Measurements from ENCODE around the gene ZFAND2B. TPM values are rescaled to one million over a fixed set of nuclear protein-coding genes. Genes with fewer than 3 reads are reported as not detected.

The ZFAND2B gene
- total RNA-seq, 1 experiment from 2014 or later: 19.5 TPM

GRCh38 chr2:219245148-219245898, 38.7 kb downstream of the ZFAND2B start, which contains the start of the genes GLB1L and STK16 (continued):
- TF ChIP-seq, protein P1, sequence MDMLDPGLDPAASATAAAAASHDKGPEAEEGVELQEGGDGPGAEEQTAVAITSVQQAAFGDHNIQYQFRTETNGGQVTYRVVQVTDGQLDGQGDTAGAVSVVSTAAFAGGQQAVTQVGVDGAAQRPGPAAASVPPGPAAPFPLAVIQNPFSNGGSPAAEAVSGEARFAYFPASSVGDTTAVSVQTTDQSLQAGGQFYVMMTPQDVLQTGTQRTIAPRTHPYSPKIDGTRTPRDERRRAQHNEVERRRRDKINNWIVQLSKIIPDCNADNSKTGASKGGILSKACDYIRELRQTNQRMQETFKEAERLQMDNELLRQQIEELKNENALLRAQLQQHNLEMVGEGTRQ (CRISPR knock-in tag; IDR thresholded peaks at IDR 0.05): peak; percentile 16; the same call in 1 of the 2 replicates

- no peak for ATAC-seq
- peaks cover 22% of the 10 kb centered on the region for H3K4me1 Mint-ChIP-seq
- H3K36me3 Mint-ChIP-seq: peaks cover 13% of the 10 kb centered on the region; the same call in 1 of the 2 replicates
- H3K27me3 Mint-ChIP-seq (ENCODE audit: low read depth): no peaks in the 10 kb centered on the region
- H3K9me3 Mint-ChIP-seq: no peaks in the 10 kb centered on the region
- ChIA-PET CTCF (interaction anchor here (0.9 to 1.7 kb wide), 8 partner anchors 32 to 188 kb away, joined by 3 to 20 read pairs (median 4); partner anchors contain the start of gene DNAJB2), POLR2A (interaction anchor here (1.1 to 1.8 kb wide), 6 partner anchors 8 to 142 kb away, joined by 5 to 14 read pairs (median 6); partner anchors contain the start of genes ABCB6, ANKZF1, ATG9A and DNPEP)
- DNase-seq (ENCODE audit: low spot score): no peak
- peak overlapping the region; percentile 96 for H3K27ac Mint-ChIP-seq
- H3K4me3 Mint-ChIP-seq: peak overlapping the region; percentile 93
- no peak for TF ChIP-seq GTF2I (CRISPR knock-in tag; conservative IDR thresholded peaks at IDR 0.05)
- TF ChIP-seq AR (CRISPR knock-in tag; IDR thresholded peaks at IDR 0.05): no peak
- no peak for TF ChIP-seq SMAD4 (CRISPR knock-in tag; IDR thresholded peaks at IDR 0.05)
- no peak for TF ChIP-seq SOX15 (CRISPR knock-in tag; IDR thresholded peaks at IDR 0.05)
- no peak for TF ChIP-seq KAT7 (CRISPR knock-in tag; IDR thresholded peaks at IDR 0.05; ENCODE audit: borderline replicate concordance)
- TF ChIP-seq, protein P2, sequence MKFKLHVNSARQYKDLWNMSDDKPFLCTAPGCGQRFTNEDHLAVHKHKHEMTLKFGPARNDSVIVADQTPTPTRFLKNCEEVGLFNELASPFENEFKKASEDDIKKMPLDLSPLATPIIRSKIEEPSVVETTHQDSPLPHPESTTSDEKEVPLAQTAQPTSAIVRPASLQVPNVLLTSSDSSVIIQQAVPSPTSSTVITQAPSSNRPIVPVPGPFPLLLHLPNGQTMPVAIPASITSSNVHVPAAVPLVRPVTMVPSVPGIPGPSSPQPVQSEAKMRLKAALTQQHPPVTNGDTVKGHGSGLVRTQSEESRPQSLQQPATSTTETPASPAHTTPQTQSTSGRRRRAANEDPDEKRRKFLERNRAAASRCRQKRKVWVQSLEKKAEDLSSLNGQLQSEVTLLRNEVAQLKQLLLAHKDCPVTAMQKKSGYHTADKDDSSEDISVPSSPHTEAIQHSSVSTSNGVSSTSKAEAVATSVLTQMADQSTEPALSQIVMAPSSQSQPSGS (CRISPR knock-in tag; IDR thresholded peaks at IDR 0.05; ENCODE audit: borderline replicate concordance, low read depth): no peak
- TF ChIP-seq NR3C1 (CRISPR knock-in tag; conservative IDR thresholded peaks at IDR 0.05; ENCODE audit: low read depth): no peak
- TF ChIP-seq, protein P3, sequence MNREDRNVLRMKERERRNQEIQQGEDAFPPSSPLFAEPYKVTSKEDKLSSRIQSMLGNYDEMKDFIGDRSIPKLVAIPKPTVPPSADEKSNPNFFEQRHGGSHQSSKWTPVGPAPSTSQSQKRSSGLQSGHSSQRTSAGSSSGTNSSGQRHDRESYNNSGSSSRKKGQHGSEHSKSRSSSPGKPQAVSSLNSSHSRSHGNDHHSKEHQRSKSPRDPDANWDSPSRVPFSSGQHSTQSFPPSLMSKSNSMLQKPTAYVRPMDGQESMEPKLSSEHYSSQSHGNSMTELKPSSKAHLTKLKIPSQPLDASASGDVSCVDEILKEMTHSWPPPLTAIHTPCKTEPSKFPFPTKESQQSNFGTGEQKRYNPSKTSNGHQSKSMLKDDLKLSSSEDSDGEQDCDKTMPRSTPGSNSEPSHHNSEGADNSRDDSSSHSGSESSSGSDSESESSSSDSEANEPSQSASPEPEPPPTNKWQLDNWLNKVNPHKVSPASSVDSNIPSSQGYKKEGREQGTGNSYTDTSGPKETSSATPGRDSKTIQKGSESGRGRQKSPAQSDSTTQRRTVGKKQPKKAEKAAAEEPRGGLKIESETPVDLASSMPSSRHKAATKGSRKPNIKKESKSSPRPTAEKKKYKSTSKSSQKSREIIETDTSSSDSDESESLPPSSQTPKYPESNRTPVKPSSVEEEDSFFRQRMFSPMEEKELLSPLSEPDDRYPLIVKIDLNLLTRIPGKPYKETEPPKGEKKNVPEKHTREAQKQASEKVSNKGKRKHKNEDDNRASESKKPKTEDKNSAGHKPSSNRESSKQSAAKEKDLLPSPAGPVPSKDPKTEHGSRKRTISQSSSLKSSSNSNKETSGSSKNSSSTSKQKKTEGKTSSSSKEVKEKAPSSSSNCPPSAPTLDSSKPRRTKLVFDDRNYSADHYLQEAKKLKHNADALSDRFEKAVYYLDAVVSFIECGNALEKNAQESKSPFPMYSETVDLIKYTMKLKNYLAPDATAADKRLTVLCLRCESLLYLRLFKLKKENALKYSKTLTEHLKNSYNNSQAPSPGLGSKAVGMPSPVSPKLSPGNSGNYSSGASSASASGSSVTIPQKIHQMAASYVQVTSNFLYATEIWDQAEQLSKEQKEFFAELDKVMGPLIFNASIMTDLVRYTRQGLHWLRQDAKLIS (CRISPR knock-in tag; IDR thresholded peaks at IDR 0.05; ENCODE audit: borderline replicate concordance): no peak; the same call in 1 of the 2 replicates
- TF ChIP-seq, protein P4, sequence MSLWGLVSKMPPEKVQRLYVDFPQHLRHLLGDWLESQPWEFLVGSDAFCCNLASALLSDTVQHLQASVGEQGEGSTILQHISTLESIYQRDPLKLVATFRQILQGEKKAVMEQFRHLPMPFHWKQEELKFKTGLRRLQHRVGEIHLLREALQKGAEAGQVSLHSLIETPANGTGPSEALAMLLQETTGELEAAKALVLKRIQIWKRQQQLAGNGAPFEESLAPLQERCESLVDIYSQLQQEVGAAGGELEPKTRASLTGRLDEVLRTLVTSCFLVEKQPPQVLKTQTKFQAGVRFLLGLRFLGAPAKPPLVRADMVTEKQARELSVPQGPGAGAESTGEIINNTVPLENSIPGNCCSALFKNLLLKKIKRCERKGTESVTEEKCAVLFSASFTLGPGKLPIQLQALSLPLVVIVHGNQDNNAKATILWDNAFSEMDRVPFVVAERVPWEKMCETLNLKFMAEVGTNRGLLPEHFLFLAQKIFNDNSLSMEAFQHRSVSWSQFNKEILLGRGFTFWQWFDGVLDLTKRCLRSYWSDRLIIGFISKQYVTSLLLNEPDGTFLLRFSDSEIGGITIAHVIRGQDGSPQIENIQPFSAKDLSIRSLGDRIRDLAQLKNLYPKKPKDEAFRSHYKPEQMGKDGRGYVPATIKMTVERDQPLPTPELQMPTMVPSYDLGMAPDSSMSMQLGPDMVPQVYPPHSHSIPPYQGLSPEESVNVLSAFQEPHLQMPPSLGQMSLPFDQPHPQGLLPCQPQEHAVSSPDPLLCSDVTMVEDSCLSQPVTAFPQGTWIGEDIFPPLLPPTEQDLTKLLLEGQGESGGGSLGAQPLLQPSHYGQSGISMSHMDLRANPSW (CRISPR knock-in tag; conservative IDR thresholded peaks at IDR 0.05; ENCODE audit: low read depth): no peak
- no peak for TF ChIP-seq CDX4 (CRISPR knock-in tag; IDR thresholded peaks at IDR 0.05; ENCODE audit: borderline replicate concordance)
- no peak for TF ChIP-seq TEAD4 (CRISPR knock-in tag; IDR thresholded peaks at IDR 0.05)
- TF ChIP-seq, protein P1 (CRISPR knock-in tag; IDR thresholded peaks at IDR 0.05): no peak
- no peak for TF ChIP-seq ZNF121 (CRISPR knock-in tag; IDR thresholded peaks at IDR 0.05)
- no peak for TF ChIP-seq MLX (CRISPR knock-in tag; IDR thresholded peaks at IDR 0.05)
Measured at GRCh38 chr2:219245899-219246230, 39.3 kb downstream of the ZFAND2B start.
